ENCODE results near the gene RTN1.

GRCh38 chr14:59830338-59830734 lies 40.2 kb downstream of the RTN1 start:
- TF ChIP-seq CTCF (IDR thresholded peaks at IDR 0.05) (no peak), POLR2A (IDR thresholded peaks at IDR 0.05) (no peak), POLR2AphosphoS5 (IDR thresholded peaks at IDR 0.05) (no peak), EP300 (IDR thresholded peaks at IDR 0.05) (no peak)
